ENCODE measurements around the gene MSANTD1.
A peak's percentile ranks its signal among the peaks of the same experiment; 100 is the strongest.

The MSANTD1 gene

DNA sequence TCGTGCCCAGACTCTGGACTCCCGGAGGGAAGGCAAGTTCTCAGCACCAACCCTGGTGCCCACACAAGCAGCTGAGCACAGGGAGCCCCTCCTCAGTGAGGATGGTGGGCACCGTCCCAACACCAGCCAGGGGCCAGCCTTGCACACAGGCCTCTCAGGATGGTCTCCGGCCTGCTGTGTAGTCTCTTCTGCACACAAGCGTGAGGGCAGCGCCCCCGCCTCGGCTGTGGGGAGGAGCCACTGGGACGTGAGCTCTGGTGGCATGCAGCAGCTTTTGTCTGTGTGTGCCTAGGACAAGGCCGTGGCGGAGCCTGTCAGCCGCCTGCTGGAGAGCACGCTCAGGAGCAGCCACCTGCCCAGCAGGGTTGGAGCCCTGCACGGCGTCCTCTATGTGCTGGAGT lies 16.1 kb upstream of the MSANTD1 start:
- TF ChIP-seq, protein P1, sequence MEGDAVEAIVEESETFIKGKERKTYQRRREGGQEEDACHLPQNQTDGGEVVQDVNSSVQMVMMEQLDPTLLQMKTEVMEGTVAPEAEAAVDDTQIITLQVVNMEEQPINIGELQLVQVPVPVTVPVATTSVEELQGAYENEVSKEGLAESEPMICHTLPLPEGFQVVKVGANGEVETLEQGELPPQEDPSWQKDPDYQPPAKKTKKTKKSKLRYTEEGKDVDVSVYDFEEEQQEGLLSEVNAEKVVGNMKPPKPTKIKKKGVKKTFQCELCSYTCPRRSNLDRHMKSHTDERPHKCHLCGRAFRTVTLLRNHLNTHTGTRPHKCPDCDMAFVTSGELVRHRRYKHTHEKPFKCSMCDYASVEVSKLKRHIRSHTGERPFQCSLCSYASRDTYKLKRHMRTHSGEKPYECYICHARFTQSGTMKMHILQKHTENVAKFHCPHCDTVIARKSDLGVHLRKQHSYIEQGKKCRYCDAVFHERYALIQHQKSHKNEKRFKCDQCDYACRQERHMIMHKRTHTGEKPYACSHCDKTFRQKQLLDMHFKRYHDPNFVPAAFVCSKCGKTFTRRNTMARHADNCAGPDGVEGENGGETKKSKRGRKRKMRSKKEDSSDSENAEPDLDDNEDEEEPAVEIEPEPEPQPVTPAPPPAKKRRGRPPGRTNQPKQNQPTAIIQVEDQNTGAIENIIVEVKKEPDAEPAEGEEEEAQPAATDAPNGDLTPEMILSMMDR (IDR thresholded peaks at IDR 0.05; ENCODE audit: low read depth, low read length): no peak
- no peak overlapping the region for H3K4me3 ChIP-seq (replicated peaks in 1 of 2; ENCODE audit: low read depth in 2 of 2, low read length in 2 of 2)
- no peak for DNase-seq (ENCODE audit: low read depth in 2 of 2)

DNA sequence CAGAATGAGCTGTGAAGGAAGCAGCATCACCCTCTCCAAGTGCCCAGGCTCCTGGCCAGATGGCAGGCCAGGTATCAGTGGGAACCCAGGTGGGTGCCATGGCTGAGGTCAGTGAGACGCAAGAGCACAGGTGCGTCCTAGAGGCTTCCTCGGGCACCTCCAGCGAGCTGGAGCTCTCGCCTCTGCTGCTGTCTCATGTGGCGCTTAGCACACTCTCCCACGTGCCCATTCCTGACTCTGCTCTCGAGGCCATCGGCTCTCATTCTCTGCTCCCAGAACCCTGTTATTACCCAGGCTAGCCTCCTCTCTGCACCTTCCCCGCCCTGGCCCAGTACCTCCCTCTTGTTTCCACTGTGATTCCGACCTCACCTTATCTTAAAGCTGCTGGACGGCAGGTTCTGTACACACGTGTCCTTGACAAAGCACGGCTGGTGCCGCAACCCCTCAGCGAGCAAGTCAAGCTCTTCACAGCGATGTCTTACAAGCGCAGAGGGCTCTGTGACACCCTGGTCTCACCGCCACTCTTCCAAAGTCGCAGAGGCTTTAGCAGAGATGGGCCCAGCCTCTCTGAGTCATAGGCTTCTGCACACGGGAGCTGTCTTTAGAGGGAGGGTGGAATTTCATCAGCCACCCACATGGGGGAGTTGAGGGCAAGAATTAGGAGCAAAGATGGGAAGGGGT lies 15.4 kb upstream of the MSANTD1 start:
- H3K4me3 ChIP-seq (replicated peaks in 1 of 2; ENCODE audit: low read depth in 2 of 2, low read length in 2 of 2): no peak overlapping the region
- peak; percentile 7 to 19 for DNase-seq (ENCODE audit: low read depth in 2 of 2)
- TF ChIP-seq, protein P1 (IDR thresholded peaks at IDR 0.05; ENCODE audit: low read depth, low read length): no peak

DNA sequence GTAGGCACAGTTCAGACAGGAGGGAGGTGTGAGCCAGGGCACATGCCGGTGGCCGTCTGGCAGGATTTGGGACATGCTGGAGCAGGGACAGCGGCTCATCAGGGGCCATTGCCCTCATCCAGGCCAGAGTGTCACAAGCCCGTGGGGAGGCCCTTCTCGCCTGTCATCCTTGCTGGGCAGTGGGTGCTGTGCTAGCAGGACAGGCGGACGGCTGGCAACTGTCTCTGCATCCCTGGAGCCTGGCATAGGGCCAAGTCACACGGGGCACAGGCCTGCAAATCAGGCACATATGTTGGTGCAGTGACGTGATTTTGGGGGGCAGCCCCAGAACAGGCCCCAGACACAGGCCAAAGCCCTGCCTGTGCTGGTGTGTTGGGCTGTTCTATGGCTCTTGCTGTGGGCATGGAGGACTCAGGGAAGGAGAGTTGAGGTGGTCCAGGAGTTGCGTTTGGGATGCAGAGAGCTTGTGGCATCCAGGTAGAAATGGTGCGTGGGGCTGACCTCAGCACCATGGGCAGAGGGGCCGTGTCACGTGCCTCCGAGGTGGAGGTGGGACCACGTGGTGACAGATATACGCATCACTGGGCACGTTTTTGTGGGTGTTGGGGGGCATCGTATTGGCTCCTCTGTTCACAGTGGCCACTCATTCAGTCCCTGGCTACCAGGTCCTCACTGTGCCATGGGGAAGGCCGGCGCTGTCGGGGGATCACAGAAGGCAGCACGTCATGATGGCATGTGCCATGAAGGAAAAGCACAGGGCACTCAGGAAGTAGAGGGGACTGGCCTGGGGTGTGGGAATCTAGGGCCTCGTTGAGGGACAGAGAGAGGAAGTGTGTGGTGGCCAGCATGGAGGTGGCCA lies 14.6 kb upstream of the MSANTD1 start:
- no peak overlapping the region for H3K4me3 ChIP-seq (replicated peaks in 1 of 2; ENCODE audit: low read depth in 2 of 2, low read length in 2 of 2)
- no peak for DNase-seq (ENCODE audit: low read depth in 2 of 2)
- TF ChIP-seq, protein P1 (IDR thresholded peaks at IDR 0.05; ENCODE audit: low read depth, low read length): no peak

DNA sequence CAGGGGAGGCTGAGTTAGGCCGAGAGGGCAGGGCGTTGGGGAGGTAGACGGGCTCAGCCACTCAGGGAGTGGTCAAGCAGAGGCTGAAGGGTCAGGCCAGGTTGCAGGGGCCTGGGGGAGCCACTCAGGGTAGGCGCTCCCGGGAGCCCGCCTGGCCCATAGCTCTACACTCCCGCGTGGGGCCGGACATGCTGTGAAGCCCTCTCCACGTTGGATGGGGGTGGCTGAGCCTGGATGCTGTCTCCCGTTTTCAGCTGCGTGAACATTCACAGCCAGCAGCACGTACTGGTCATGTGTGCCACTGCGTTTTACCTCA lies 14.0 kb upstream of the MSANTD1 start:
- TF ChIP-seq, protein P1 (IDR thresholded peaks at IDR 0.05; ENCODE audit: low read depth, low read length): no peak
- no peak for DNase-seq (ENCODE audit: low read depth in 2 of 2)
- H3K4me3 ChIP-seq (replicated peaks in 1 of 2; ENCODE audit: low read depth in 2 of 2, low read length in 2 of 2): no peak overlapping the region

DNA sequence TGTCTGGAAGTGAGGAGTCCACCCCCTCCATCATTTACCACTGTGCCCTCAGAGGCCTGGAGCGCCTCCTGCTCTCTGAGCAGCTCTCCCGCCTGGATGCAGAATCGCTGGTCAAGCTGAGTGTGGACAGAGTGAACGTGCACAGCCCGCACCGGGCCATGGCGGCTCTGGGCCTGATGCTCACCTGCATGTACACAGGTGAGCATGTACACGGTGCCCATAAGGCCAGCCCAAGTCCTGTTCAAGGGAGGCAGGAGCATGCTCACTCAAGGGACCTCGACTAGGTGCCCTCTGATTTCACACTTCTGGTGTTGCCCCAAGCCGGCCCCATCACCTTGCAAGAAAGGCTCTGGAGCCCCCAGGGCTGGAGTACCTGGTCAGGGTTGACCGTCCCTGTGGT lies 13.4 kb upstream of the MSANTD1 start:
- TF ChIP-seq, protein P1 (IDR thresholded peaks at IDR 0.05; ENCODE audit: low read depth, low read length): no peak
- DNase-seq (ENCODE audit: low read depth in 2 of 2): no peak
- no peak overlapping the region for H3K4me3 ChIP-seq (replicated peaks in 1 of 2; ENCODE audit: low read depth in 2 of 2, low read length in 2 of 2)

DNA sequence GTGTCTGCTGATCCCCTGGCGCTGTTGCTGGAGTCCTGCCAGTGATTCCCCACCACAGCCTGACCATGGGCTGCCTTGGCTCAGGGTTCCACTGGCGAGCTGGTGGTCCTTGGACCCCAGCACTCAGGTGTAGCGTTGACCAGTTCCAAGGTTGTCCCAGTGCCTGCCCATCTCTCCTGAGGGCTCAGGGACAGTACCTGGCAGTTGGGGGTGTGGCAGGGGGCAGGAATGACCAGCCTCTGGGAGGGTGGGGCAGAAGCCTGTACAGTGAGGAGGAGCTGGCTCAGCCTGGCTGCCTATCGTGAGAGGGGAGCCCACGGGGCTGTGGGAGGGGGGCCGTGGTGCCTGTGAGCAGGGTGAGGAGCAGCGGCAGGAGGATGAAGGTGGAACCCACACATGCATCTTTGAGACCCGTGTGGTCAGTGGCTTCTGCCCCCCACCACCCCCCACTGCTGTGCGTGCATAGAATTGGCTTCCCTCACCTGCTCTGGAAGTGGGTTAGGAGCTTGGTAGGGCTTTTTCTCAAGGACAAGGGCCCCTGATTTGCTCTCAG lies 12.6 kb upstream of the MSANTD1 start:
- TF ChIP-seq, protein P1 (IDR thresholded peaks at IDR 0.05; ENCODE audit: low read depth, low read length): no peak
- H3K4me3 ChIP-seq (replicated peaks in 1 of 2; ENCODE audit: low read depth in 2 of 2, low read length in 2 of 2): no peak overlapping the region
- DNase-seq (ENCODE audit: low read depth in 2 of 2): no peak
